HepG2 (cell line): ENCODE data around the gene ISG20L2. TPM values are rescaled to one million over a fixed set of nuclear protein-coding genes. Genes with fewer than 3 reads are reported as not detected.

ENCODE experiments used
- ARHGAP35 ChIP-seq: sonication (generic); formaldehyde crosslinking; IDR thresholded peaks from 2 replicates; pipeline ENCODE4 v1.9.0; 2022; ENCODE audit warnings: mild to moderate bottlenecking, inconsistent platforms, moderate library complexity, missing genetic modification reagents, borderline replicate concordance
- BRF2 ChIP-seq: sonication (generic); formaldehyde crosslinking; IDR thresholded peaks from 2 replicates; pipeline ENCODE4 v1.8.1; 2022; ENCODE audit warnings: mild to moderate bottlenecking, missing genetic modification reagents
- CREM ChIP-seq, 2 experiments: sonication (generic) in 1 of 2; formaldehyde crosslinking in 1 of 2; IDR thresholded peaks; 2 replicates each; pipeline versions ENCODE4 v1.4.0 to v1.6.1; 2016 to 2020; ENCODE audit warnings: antibody characterized with exemption in 1 of 2, mild to moderate bottlenecking in 1 of 2, missing genetic modification reagents in 1 of 2
- FOXA3 ChIP-seq: IDR thresholded peaks from 2 replicates; pipeline ENCODE4 v1.6.1; 2016; ENCODE audit warnings: missing genetic modification reagents, missing compliant biosample characterization
- KDM3A ChIP-seq: IDR thresholded peaks from 2 replicates; pipeline ENCODE4 v1.6.1; 2018; ENCODE audit warnings: low read depth, missing compliant biosample characterization
- SIN3B ChIP-seq: fragments of 150-350 bp; IDR thresholded peaks from 2 replicates; pipeline ENCODE4 v1.6.1; 2014; ENCODE audit warnings: low read length
- TAF1 ChIP-seq: sonication (generic); formaldehyde crosslinking; IDR thresholded peaks from 2 replicates; pipeline ENCODE4 v1.4.0; 2020; ENCODE audit warnings: missing genetic modification reagents
- TRIM24 ChIP-seq: sonication (generic); formaldehyde crosslinking; IDR thresholded peaks from 2 replicates; pipeline ENCODE4 v1.8.0; 2022; ENCODE audit warnings: mild to moderate bottlenecking, missing genetic modification reagents
- XRCC5 ChIP-seq: fragments of 200-400 bp; formaldehyde crosslinking; optimal IDR thresholded peaks from 2 replicates; pipeline ENCODE3; 2017; ENCODE audit warnings: mild to moderate bottlenecking, low read length
- ZNF543 ChIP-seq: sonication (generic); formaldehyde crosslinking; IDR thresholded peaks from 2 replicates; pipeline ENCODE4 v1.4.0; 2020; ENCODE audit warnings: mild to moderate bottlenecking, missing genetic modification reagents
- ZNF549 ChIP-seq: sonication (generic); formaldehyde crosslinking; IDR thresholded peaks from 2 replicates; pipeline ENCODE4 v1.5.0; 2020; ENCODE audit warnings: missing genetic modification reagents
- ZNF619 ChIP-seq: sonication (generic); formaldehyde crosslinking; IDR thresholded peaks from 2 replicates; pipeline ENCODE4 v1.4.0; 2020; ENCODE audit warnings: mild to moderate bottlenecking, missing genetic modification reagents
- ZNF770 ChIP-seq: sonication (generic); formaldehyde crosslinking; IDR thresholded peaks from 2 replicates; pipeline ENCODE4 v1.5.0; 2020; ENCODE audit warnings: mild to moderate bottlenecking, missing genetic modification reagents
- ZXDC ChIP-seq: sonication (generic); formaldehyde crosslinking; IDR thresholded peaks from 2 replicates; pipeline ENCODE4 v1.5.0; 2020; ENCODE audit warnings: mild to moderate bottlenecking, missing genetic modification reagents
- polyA plus RNA-seq, 8 experiments: library from polyadenylated mRNA; depleted of rRNA in 3 of 8; stranded (reverse) in 7 of 8; unstranded in 1 of 8; fragments of >200 nt; fragmentation: Illumina TruSeq in 4 of 8; extraction: Trizol in 4 of 8; gene quantifications; 2 replicates each; pipeline versions ENCODE4 v1.2.1 to v1.2.3, GENCODE V29; 2011 to 2016; ENCODE audit warnings: low read depth in 4 of 8, missing spikeins in 1 of 8, mixed read lengths in 1 of 8; ENCODE audit not compliant: insufficient read depth in 1 of 8
- total RNA-seq, 5 experiments: library from RNA; depleted of rRNA; stranded (reverse); fragments of >200 nt; fragmentation: Illumina TruSeq; extraction: Trizol; gene quantifications; 2 replicates each; pipeline ENCODE4 v1.2.3, GENCODE V29; 2016; ENCODE audit warnings: low read depth in 1 of 5
- TF ChIP-seq, protein P1 (sequence below): sonication (generic); formaldehyde crosslinking; IDR thresholded peaks from 2 replicates; pipeline ENCODE4 v1.4.0; 2020; ENCODE audit warnings: missing genetic modification reagents

ISG20L2 gene
- total and polyA plus RNA-seq, 2 of the 13 experiments (the other 11 are each of a cell fraction or from before 2014, with no cell fraction given) = 19.8 to 21.3 TPM

- TF ChIP-seq, protein P1, sequence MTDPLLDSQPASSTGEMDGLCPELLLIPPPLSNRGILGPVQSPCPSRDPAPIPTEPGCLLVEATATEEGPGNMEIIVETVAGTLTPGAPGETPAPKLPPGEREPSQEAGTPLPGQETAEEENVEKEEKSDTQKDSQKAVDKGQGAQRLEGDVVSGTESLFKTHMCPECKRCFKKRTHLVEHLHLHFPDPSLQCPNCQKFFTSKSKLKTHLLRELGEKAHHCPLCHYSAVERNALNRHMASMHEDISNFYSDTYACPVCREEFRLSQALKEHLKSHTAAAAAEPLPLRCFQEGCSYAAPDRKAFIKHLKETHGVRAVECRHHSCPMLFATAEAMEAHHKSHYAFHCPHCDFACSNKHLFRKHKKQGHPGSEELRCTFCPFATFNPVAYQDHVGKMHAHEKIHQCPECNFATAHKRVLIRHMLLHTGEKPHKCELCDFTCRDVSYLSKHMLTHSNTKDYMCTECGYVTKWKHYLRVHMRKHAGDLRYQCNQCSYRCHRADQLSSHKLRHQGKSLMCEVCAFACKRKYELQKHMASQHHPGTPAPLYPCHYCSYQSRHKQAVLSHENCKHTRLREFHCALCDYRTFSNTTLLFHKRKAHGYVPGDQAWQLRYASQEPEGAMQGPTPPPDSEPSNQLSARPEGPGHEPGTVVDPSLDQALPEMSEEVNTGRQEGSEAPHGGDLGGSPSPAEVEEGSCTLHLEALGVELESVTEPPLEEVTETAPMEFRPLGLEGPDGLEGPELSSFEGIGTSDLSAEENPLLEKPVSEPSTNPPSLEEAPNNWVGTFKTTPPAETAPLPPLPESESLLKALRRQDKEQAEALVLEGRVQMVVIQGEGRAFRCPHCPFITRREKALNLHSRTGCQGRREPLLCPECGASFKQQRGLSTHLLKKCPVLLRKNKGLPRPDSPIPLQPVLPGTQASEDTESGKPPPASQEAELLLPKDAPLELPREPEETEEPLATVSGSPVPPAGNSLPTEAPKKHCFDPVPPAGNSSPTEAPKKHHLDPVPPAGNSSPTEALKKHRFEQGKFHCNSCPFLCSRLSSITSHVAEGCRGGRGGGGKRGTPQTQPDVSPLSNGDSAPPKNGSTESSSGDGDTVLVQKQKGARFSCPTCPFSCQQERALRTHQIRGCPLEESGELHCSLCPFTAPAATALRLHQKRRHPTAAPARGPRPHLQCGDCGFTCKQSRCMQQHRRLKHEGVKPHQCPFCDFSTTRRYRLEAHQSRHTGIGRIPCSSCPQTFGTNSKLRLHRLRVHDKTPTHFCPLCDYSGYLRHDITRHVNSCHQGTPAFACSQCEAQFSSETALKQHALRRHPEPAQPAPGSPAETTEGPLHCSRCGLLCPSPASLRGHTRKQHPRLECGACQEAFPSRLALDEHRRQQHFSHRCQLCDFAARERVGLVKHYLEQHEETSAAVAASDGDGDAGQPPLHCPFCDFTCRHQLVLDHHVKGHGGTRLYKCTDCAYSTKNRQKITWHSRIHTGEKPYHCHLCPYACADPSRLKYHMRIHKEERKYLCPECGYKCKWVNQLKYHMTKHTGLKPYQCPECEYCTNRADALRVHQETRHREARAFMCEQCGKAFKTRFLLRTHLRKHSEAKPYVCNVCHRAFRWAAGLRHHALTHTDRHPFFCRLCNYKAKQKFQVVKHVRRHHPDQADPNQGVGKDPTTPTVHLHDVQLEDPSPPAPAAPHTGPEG (CRISPR knock-in tag) = no peak
- no peak for TF ChIP-seq ZXDC (CRISPR knock-in tag)
- no peak for TF ChIP-seq BRF2
- TF ChIP-seq ZNF619 (CRISPR knock-in tag) = no peak
- no peak for TF ChIP-seq ARHGAP35 (CRISPR knock-in tag)
- TF ChIP-seq KDM3A = no peak
- TF ChIP-seq ZNF543 = no peak
- TF ChIP-seq CREM (IDR thresholded peaks at IDR 0.05) = peak; percentile 97
- TF ChIP-seq CREM (CRISPR knock-in tag; IDR thresholded peaks at IDR 0.05) = peak; percentile 82
- 0 out of 2 replicates have a peak, but pooled peaks have one; percentile 31 for TF ChIP-seq FOXA3 (CRISPR knock-in tag)
- no peak for TF ChIP-seq ZNF770 (CRISPR knock-in tag)
- peak; percentile 59; the same call in 1 of the 2 replicates for TF ChIP-seq TAF1 (CRISPR knock-in tag)
- TF ChIP-seq TRIM24 (CRISPR knock-in tag) = no peak
- TF ChIP-seq ZNF549 (CRISPR knock-in tag) = no peak
- TF ChIP-seq XRCC5 = peak; percentile 53
- peak; percentile 33; the same call in 1 of the 2 replicates for TF ChIP-seq SIN3B
Measured at GRCh38 chr1:156728599-156729462, at the start of gene ISG20L2 (continued).
